Right renal cortex interstitium (tissue), 3 donors: Measurements from ENCODE around the gene GNAL. TPM values are rescaled to one million over a fixed set of nuclear protein-coding genes. Genes with fewer than 3 reads are reported as not detected.

Experiments
- DNase-seq, 3 donors: peaks; one replicate each; pipeline ENCODE4 v3.0.0-alpha.2; 2013; ENCODE audit warnings: low read depth in 3 of 3, low spot score in 2 of 3
- polyA plus RNA-seq, 3 donors: library from polyadenylated mRNA; unstranded; fragments of 120-200 nt; gene quantifications; one replicate each; pipeline ENCODE4 v1.2.1, GENCODE V29; 2013; ENCODE audit not compliant: insufficient read length in 3 of 3

GNAL gene
- polyA plus RNA-seq, 3 donors = 3.8 to 5.9 (median 3.9) TPM

GRCh38 chr18:11865071-11865470 is 176.0 kb downstream of the GNAL start:
- DNase-seq = no peak

GRCh38 chr18:11866329-11866728 is 177.3 kb downstream of the GNAL start:
- no peak for DNase-seq

GRCh38 chr18:11866764-11867163 is 177.7 kb downstream of the GNAL start:
- no peak for DNase-seq

GRCh38 chr18:11868230-11868629 is 179.2 kb downstream of the GNAL start:
- no peak for DNase-seq

GRCh38 chr18:11871501-11871900 is 182.4 kb downstream of the GNAL start:
- no peak for DNase-seq

DNA sequence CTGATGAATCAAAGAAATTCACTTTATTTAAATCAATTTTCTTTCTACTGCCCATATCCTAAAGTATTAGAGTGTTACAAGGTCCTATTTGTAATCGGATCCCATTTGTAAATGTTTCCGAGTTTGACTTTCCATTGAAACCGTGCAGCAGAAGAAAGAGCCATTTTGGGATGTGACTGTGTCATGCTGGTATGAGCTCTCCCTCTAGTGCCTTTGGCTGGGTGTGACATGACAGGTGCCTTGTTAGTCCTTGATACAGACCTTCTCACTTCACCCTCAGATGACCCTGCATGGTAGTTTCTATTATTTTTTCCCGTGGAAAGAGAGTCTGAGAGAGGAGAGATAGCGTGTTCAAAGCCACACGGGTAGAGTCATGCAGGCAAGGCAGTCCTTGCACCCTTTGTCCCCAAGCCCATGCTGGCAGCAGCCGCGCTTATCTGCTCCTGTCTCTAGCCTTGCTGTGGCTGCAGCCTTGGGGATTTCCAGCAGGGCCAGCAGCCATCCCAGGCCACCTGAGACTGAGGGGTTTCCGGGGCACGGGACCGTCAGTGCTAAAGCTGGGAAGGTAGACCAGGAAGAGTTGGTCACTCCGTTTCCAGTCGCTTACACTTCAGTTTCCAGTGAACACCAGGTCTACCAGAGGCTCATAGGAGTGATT is 183.5 kb downstream of the GNAL start:
- no peak for DNase-seq

DNA sequence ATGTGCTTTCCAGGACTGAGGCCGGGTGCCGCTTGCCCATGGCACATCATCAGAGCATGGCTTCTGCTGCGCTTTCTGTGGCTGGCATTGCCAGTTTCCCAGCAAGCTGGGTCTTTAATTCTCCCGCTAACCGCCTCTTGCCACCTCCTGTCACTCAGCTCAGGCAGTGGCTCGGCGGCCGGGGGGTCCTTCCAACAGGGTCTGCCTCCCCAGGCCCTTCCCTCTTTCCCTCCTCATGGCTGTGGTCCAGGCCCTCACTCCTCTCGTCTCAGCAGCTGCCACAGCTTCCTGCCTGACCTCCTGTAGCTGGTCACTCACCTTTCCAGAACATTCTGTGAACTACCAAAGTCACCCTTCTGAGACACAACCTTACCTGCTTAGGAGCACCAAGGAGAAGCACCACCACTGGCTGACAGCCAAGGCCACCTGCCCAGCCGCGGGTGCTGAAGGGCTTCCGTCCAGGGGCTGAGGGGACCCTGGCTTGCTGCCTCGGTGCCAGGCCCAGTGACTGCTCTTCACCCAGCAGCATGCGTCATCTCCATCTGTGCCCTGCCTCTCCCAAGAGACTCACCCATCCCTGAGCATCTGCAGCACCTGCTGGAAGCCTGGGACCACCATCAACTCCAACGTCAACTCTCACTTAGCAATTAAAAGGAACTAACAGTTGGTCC is 184.7 kb downstream of the GNAL start:
- no peak for DNase-seq

- no peak for DNase-seq
These were observed 185.6 kb downstream of the GNAL start for GRCh38 chr18:11874676-11875075.

DNA sequence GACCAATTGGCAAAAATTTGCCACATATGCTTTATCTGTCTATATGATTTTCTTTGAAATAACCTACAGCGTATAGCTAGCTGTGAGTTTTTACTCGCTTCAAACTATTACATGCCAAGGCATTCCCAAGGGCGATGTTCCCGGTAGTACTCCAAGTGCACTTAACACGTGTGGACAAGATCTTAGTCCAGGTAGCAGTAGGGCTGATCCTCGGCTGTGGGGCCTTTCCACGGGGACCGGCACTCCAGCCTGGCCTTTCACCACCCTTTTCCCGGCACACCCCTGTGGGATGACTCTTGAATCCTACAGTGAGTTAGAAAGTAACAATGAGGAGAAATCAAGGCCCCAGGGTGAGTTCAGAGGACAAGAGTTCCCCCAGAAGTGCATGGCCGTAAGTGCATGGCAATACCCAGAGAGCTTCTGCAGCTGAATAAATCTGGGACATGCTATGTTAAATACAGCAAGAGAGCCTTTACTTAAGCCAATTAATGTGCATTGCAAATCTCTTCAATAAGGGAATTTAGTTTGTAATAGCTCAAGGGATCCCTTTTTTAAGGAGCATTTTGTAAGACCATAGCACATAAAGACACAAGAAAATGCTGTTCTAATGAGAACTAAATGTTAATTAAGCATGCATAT is 188.6 kb downstream of the GNAL start:
- no peak for DNase-seq

- no peak for DNase-seq
These were observed 191.7 kb downstream of the GNAL start for GRCh38 chr18:11880586-11881304.

GRCh38 chr18:11882636-11883035 is 193.6 kb downstream of the GNAL start:
- no peak for DNase-seq

GRCh38 chr18:11883153-11883552 is 194.1 kb downstream of the GNAL start:
- DNase-seq = no peak

DNA sequence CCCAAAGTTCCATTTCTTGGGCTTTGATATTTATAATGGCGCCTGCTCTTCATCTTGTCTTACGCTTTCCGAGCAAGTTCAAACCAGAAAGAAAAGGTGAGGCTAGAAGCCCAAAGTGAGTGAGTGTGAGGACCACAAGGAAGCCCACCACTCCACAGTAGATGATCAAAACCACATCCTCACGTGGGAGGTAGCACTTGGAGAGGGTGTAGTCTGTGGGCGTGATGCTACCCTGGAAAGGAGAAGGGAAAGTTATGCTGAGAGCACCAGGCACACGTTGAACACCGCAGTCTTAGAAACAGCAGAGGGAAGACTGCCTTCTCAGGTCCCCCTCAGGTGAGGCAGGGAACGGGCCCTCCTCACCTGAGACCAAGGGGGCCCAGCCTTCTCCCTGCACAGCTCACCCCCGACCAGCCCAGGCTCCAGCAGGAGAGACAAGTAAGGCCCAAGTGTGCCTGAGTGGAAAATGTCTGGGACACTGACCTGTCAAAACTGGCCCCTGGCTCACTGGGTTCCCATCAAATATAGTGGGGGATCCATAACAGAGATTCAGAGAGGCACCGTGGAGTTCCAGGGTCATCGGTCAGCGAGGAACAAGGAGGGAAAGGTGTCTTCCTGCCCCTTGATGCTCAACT is 195.4 kb downstream of the GNAL start:
- DNase-seq = no peak

- DNase-seq = no peak
These were observed 196.3 kb downstream of the GNAL start for GRCh38 chr18:11885278-11885947.

- no peak for DNase-seq
These were observed 197.6 kb downstream of the GNAL start for GRCh38 chr18:11886577-11887110.

GRCh38 chr18:11887328-11888128 is 198.5 kb downstream of the GNAL start:
- no peak for DNase-seq

- no peak for DNase-seq
These were observed 199.7 kb downstream of the GNAL start for GRCh38 chr18:11888726-11889125.

DNA sequence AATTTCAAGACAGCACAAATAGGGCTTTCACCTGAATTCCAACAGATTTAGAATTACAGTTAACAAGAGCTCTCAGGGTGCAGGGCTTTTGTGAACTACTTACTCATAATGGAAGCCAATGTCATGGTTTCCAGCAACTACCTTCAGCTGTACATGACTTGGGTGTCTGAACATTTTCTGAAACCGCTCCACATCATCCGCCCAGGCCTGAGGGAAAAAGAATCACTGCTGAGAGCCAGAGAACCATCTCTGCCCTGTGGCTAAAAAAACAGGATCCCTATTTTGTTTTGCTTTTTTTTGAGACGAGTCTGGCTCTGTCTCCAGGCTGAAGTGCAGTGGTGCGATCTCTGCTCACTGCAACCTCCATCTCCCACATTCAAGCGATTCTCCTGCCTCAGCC is 200.2 kb downstream of the GNAL start:
- DNase-seq = no peak

DNA sequence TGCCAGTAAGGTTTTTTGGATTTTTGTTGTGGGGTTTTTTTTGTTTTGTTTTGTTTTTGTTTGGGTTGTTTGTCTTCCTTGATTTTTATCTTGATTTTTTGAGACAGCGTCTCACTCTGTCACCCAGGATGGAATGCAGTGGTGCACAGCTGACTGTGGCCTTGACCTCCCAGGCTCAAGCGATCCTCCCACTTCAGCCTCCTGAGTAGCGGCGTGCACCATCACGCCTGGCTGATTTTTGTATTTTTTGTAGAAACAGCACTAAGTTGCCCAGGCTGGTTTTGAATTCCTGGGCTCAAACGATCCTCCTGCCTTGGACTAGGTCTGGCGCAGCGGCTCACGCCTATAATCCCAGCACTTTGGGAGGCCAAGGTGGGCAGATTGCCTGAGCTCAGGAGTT is 202.7 kb downstream of the GNAL start:
- no peak for DNase-seq
